Limb (tissue), 2 donors: ENCODE results near the gene MYL5.
A peak's percentile ranks its signal among the peaks of the same experiment; 100 is the strongest.
"Not testable (repeated sequence)": the region's sequence is repeated elsewhere in the genome, so short reads cannot be mapped to it uniquely, and the experiment has no call there.

Experiments
- DNase-seq, 2 donors: peaks; one replicate each; pipeline ENCODE4 v3.0.0-alpha.2; 2016; ENCODE audit errors: extremely low spot score in 2 of 2

Gene MYL5

GRCh38 chr4:669806-670559 lies 4.4 kb upstream of the MYL5 start:
- not testable (repeated sequence) for DNase-seq

GRCh38 chr4:671769-672168 lies 2.6 kb upstream of the MYL5 start:
- no peak for DNase-seq

- DNase-seq = no peak
These were observed 822 bp upstream of the MYL5 start for GRCh38 chr4:673349-674091.

GRCh38 chr4:675036-675882 lies 917 bp downstream of the MYL5 start:
- peak in 1 of 2 donors; percentile 52 for DNase-seq

GRCh38 chr4:675980-676870 lies 1.9 kb downstream of the MYL5 start:
- peak in 1 of 2 donors; percentile 64 for DNase-seq

- DNase-seq = peak in 1 of 2 donors; percentile 53
These were observed 2.5 kb downstream of the MYL5 start for GRCh38 chr4:676871-677235.

GRCh38 chr4:677431-678293 lies 3.3 kb downstream of the MYL5 start:
- DNase-seq = peak in 1 of 2 donors; percentile 44

- no peak for DNase-seq
These were observed 4.2 kb downstream of the MYL5 start for GRCh38 chr4:678331-679103.

- no peak for DNase-seq
These were observed 4.8 kb downstream of the MYL5 start for GRCh38 chr4:679104-679481.

GRCh38 chr4:679629-680028 lies 5.3 kb downstream of the MYL5 start:
- DNase-seq = no peak

GRCh38 chr4:680091-680490 lies 5.7 kb downstream of the MYL5 start:
- DNase-seq = no peak

- DNase-seq = no peak
These were observed 6.2 kb downstream of the MYL5 start for GRCh38 chr4:680551-680927.

- no peak for DNase-seq
These were observed 6.7 kb downstream of the MYL5 start for GRCh38 chr4:680928-681645.

GRCh38 chr4:681736-682451 lies 7.6 kb downstream of the MYL5 start:
- no peak for DNase-seq

- DNase-seq = no peak
These were observed 8.3 kb downstream of the MYL5 start for GRCh38 chr4:682490-683172.

- no peak for DNase-seq
These were observed 9.0 kb downstream of the MYL5 start for GRCh38 chr4:683247-683897.
